Caco-2 (cell line): ENCODE measurements around the gene COA7. TPM values are rescaled to one million over a fixed set of nuclear protein-coding genes. Genes with fewer than 3 reads are reported as not detected.
A peak's percentile ranks its signal among the peaks of the same experiment; 100 is the strongest.

ENCODE experiments used
- Bru-seq: library from RNA; stranded (reverse); fragments of 400-500 nt; gene quantifications from one replicate; lab custom pipeline; 2021; lab: Mats Ljungman, UMichigan
- BruChase-seq, 2 experiments: library from RNA; stranded (reverse); fragments of 400-500 nt; gene quantifications; one replicate each; lab custom pipeline; 2021; lab: Mats Ljungman, UMichigan
- BruUV-seq: library from RNA; stranded (reverse); fragments of 400-500 nt; replicated peaks from 2 replicates; lab custom pipeline; 2021; lab: Mats Ljungman, UMichigan
- CTCF ChIA-PET: fragments of 300-600 bp; sonication (Branson Sonifier 250); formaldehyde crosslinking; loops from one replicate; lab custom pipeline; 2022; ENCODE audit warnings: antibody characterized with exemption; lab: Charles Lee
- POLR2A ChIA-PET: fragments of 300-600 bp; sonication (Branson Sonifier 250); formaldehyde crosslinking; loops from one replicate; lab custom pipeline; 2022; ENCODE audit warnings: antibody characterized with exemption; lab: Charles Lee
- DNase-seq, 2 experiments: peaks; one replicate each; pipeline versions ENCODE4 v3.0.0 to v3.0.0-alpha.2; 2020 to 2022
- H3K27me3 ChIP-seq: replicated peaks from 2 replicates; pipeline ENCODE4 v1.6.0; 2011; ENCODE audit warnings: low read length; ENCODE audit not compliant: control insufficient read depth, insufficient read depth
- H3K36me3 ChIP-seq: 2 replicates; pipeline ENCODE4 v1.5.1; 2011; ENCODE audit warnings: low read length; ENCODE audit not compliant: control insufficient read depth, insufficient read depth
- H3K4me1 ChIP-seq: fragments of 250-450 bp; sonication (Bioruptor Pico); 2 replicates; pipeline ENCODE4 v1.5.1; 2020; ENCODE audit warnings: mild to moderate bottlenecking
- H3K4me3 ChIP-seq: 2 replicates; pipeline ENCODE4 v1.5.1; 2011; ENCODE audit warnings: low read depth, mild to moderate bottlenecking, control low read depth, low read length
- H3K9me3 ChIP-seq: fragments of 250-450 bp; sonication (Bioruptor Pico); 2 replicates; pipeline ENCODE4 v1.5.1; 2020; ENCODE audit warnings: mild to moderate bottlenecking, moderate library complexity
- H3K27ac Mint-ChIP-seq: one replicate; pipeline ENCODE4 v1.8.0; 2022; ENCODE audit warnings: mixed read lengths; ENCODE audit not compliant: unreplicated experiment
- H3K27me3 Mint-ChIP-seq: one replicate; pipeline ENCODE4 v1.8.0; 2022; ENCODE audit warnings: mixed read lengths; ENCODE audit not compliant: insufficient read depth, unreplicated experiment
- H3K36me3 Mint-ChIP-seq: one replicate; pipeline ENCODE4 v1.8.0; 2022; ENCODE audit warnings: mild to moderate bottlenecking, mixed read lengths; ENCODE audit not compliant: insufficient read depth, unreplicated experiment
- H3K4me1 Mint-ChIP-seq: one replicate; pipeline ENCODE4 v1.8.0; 2022; ENCODE audit warnings: low read depth, mixed read lengths; ENCODE audit not compliant: unreplicated experiment
- H3K4me3 Mint-ChIP-seq: one replicate; pipeline ENCODE4 v1.8.0; 2022; ENCODE audit warnings: mild to moderate bottlenecking, moderate library complexity, mixed read lengths; ENCODE audit not compliant: unreplicated experiment
- H3K9me3 Mint-ChIP-seq: one replicate; pipeline ENCODE4 v1.8.0; 2022; ENCODE audit warnings: mixed read lengths; ENCODE audit not compliant: unreplicated experiment
- CTCF ChIP-seq, 2 experiments: fragments of 200-600 bp in 1 of 2; IDR thresholded peaks; 1 replicate in 1 of 2; 2 replicates in 1 of 2; pipeline versions ENCODE4 v1.5.1 to v1.8.0; 2011 to 2022; ENCODE audit warnings: antibody characterized with exemption in 1 of 2, control low read depth in 1 of 2, inconsistent platforms in 1 of 2, low read depth in 1 of 2, low read length in 1 of 2, mild to moderate bottlenecking in 1 of 2, moderate library complexity in 1 of 2; ENCODE audit not compliant: insufficient read depth in 1 of 2, severe bottlenecking in 1 of 2, unreplicated experiment in 1 of 2
- intact Hi-C: fragments of 100-400 bp; cut with micrococcal nuclease; formaldehyde crosslinking; loops from one replicate; pipeline ENCODE4 v1.10.0; 2022; ENCODE audit not compliant: unreplicated experiment
- long read RNA-seq: library from polyadenylated mRNA; stranded (forward); transcript quantifications from one replicate; pipeline ENCODE4 v2.0.0, GENCODE V29; 2022
- total RNA-seq: library from RNA; stranded (reverse); gene quantifications from 2 replicates; pipeline ENCODE4 v1.2.3, GENCODE V29; 2022

COA7 gene
- total RNA-seq (38.4 and 40.2 TPM in 2 replicates), Bru-seq, nascent RNA (percentile 86 among the genes with signal in this experiment), BruChase-seq, experiment 1, labeled RNA remaining after a 2-hour chase (percentile 95 among the genes with signal in this experiment), BruChase-seq, experiment 2, labeled RNA remaining after a 6-hour chase (percentile 89 among the genes with signal in this experiment)
- long read RNA-seq, full-length matches to known transcripts, result 28 of 35 reads
- long read RNA-seq, partial matches to known transcripts, result 0 of 35 reads
- long read RNA-seq, other reads (novel, unspliced or antisense), result 7 of 35 reads

GRCh38 chr1:52697795-52698674, at the start of gene COA7:
COA7 (minus strand) TSS chr1:52698347; CDS start chr1:52698326, 21 bp downstream.
- H3K4me3 ChIP-seq, result peak within 1 kb of the TSS; percentile 79
- intact Hi-C loops, result no loop called here
- ChIA-PET POLR2A (no interaction called here), CTCF (interaction anchor here (0.7 kb wide), 1 partner anchor 340 kb away, joined by 3 read pairs; no protein-coding TSS in a partner anchor)
- H3K4me3 Mint-ChIP-seq, result peak within 1 kb of the TSS; percentile 99
- no peaks in the 10 kb centered on the region for H3K9me3 ChIP-seq
- H3K36me3 ChIP-seq, result no peaks in the 10 kb centered on the region; the same call in 1 of the 2 replicates
- H3K4me1 Mint-ChIP-seq, result peaks cover 14% of the 10 kb centered on the region
- no peaks in the 10 kb centered on the region for H3K9me3 Mint-ChIP-seq
- DNase-seq, result peak; percentile 85 to 88
- no TSS peak for BruUV-seq
- H3K4me1 ChIP-seq, result 0 out of 2 replicates have a peak, but pooled peaks cover 9% of the 10 kb centered on the region
- no peaks in the 10 kb centered on the region for H3K27me3 ChIP-seq
- no peak for TF ChIP-seq CTCF (IDR thresholded peaks at IDR 0.05; ENCODE audit: insufficient read depth in 1 of 2, low read depth in 1 of 2, low read length in 1 of 2, severe bottlenecking in 1 of 2, unreplicated experiment in 1 of 2)
- peaks cover 58% of the 10 kb centered on the region for H3K36me3 Mint-ChIP-seq
- peak within 1 kb of the TSS; percentile 99 for H3K27ac Mint-ChIP-seq
- no peaks in the 10 kb centered on the region for H3K27me3 Mint-ChIP-seq

- BruUV-seq, result no TSS peak
- intact Hi-C loops, result no loop called here
- no peak overlapping the region for H3K4me3 Mint-ChIP-seq
- H3K4me3 ChIP-seq, result no peak overlapping the region
- no peak for TF ChIP-seq CTCF (IDR thresholded peaks at IDR 0.05; ENCODE audit: insufficient read depth in 1 of 2, low read depth in 1 of 2, low read length in 1 of 2, severe bottlenecking in 1 of 2, unreplicated experiment in 1 of 2)
- H3K36me3 Mint-ChIP-seq, result peaks cover under 1% of the 10 kb centered on the region
- H3K4me1 ChIP-seq, result peaks cover 15% of the 10 kb centered on the region; the same call in 1 of the 2 replicates
- H3K27ac Mint-ChIP-seq, result no peak overlapping the region
- DNase-seq, result no peak
- peaks cover 13% of the 10 kb centered on the region for H3K4me1 Mint-ChIP-seq
- H3K9me3 ChIP-seq, result no peaks in the 10 kb centered on the region
- H3K9me3 Mint-ChIP-seq, result no peaks in the 10 kb centered on the region
- ChIA-PET POLR2A (no interaction called here), CTCF (no interaction called here)
- no peaks in the 10 kb centered on the region for H3K27me3 Mint-ChIP-seq
- H3K36me3 ChIP-seq, result no peaks in the 10 kb centered on the region
- H3K27me3 ChIP-seq, result no peaks in the 10 kb centered on the region
Observed at GRCh38 chr1:52747450-52747849, 49.3 kb upstream of the COA7 start.

GRCh38 chr1:52746189-52746588, 48.0 kb upstream of the COA7 start:
- H3K4me1 ChIP-seq, result peaks cover 15% of the 10 kb centered on the region; the same call in 1 of the 2 replicates
- no TSS peak for BruUV-seq
- H3K4me1 Mint-ChIP-seq, result peaks cover 13% of the 10 kb centered on the region
- no peak for DNase-seq
- no peak overlapping the region for H3K4me3 Mint-ChIP-seq
- H3K36me3 Mint-ChIP-seq, result peaks cover 6% of the 10 kb centered on the region
- ChIA-PET CTCF (no interaction called here), POLR2A (no interaction called here)
- H3K27ac Mint-ChIP-seq, result no peak overlapping the region
- no peaks in the 10 kb centered on the region for H3K36me3 ChIP-seq
- intact Hi-C loops, result no loop called here
- no peak for TF ChIP-seq CTCF (IDR thresholded peaks at IDR 0.05; ENCODE audit: insufficient read depth in 1 of 2, low read depth in 1 of 2, low read length in 1 of 2, severe bottlenecking in 1 of 2, unreplicated experiment in 1 of 2)
- no peak overlapping the region for H3K4me3 ChIP-seq
- H3K9me3 Mint-ChIP-seq, result no peaks in the 10 kb centered on the region
- H3K9me3 ChIP-seq, result no peaks in the 10 kb centered on the region
- no peaks in the 10 kb centered on the region for H3K27me3 Mint-ChIP-seq
- H3K27me3 ChIP-seq, result no peaks in the 10 kb centered on the region
